OCI-LY1 (cell line): ENCODE data around the gene TULP4.

ENCODE experiments used
- H2AFZ ChIP-seq: fragments of 200-600 bp; sonication (generic), shearing (Covaris generic); 2 replicates; pipeline ENCODE4 v1.6.0; 2014; ENCODE audit warnings: antibody characterized with exemption, mild to moderate bottlenecking, low read length
- H3F3A ChIP-seq: fragments of 200-600 bp; sonication (generic), shearing (Covaris generic); 2 replicates; pipeline ENCODE4 v1.6.0; 2014; ENCODE audit warnings: mild to moderate bottlenecking, antibody characterized with exemption, low read length, moderate library complexity; ENCODE audit not compliant: insufficient read depth
- H3K27ac ChIP-seq: fragments of 200-600 bp; sonication (generic); 2 replicates; pipeline ENCODE4 v1.5.1; 2014; ENCODE audit warnings: low read length, mixed run types, mild to moderate bottlenecking, low read depth; ENCODE audit not compliant: poor library complexity, severe bottlenecking
- H3K27me3 ChIP-seq: fragments of 200-600 bp; sonication (generic); 2 replicates; pipeline ENCODE4 v1.6.0; 2014; ENCODE audit warnings: antibody characterized with exemption, mild to moderate bottlenecking, low read length, moderate library complexity; ENCODE audit not compliant: insufficient read depth
- H3K36me3 ChIP-seq: fragments of 200-600 bp; sonication (generic); 2 replicates; pipeline ENCODE4 v1.6.1; 2014; ENCODE audit warnings: mild to moderate bottlenecking, antibody characterized with exemption, low read length, moderate library complexity, mixed read lengths; ENCODE audit not compliant: insufficient read depth
- H3K4me1 ChIP-seq: fragments of 200-600 bp; sonication (generic); 2 replicates; pipeline ENCODE4 v1.5.1; 2014; ENCODE audit warnings: mild to moderate bottlenecking, low read length, moderate library complexity; ENCODE audit not compliant: insufficient read depth, severe bottlenecking
- H3K4me2 ChIP-seq: fragments of 200-600 bp; sonication (generic), shearing (Covaris generic); 2 replicates; pipeline ENCODE4 v1.6.1; 2014; ENCODE audit warnings: low read length
- H3K4me3 ChIP-seq: fragments of 200-600 bp; sonication (generic); 2 replicates; pipeline ENCODE4 v1.5.1; 2014; ENCODE audit warnings: low read length, low read depth, mild to moderate bottlenecking, mixed read lengths; ENCODE audit not compliant: poor library complexity, severe bottlenecking
- H3K79me2 ChIP-seq: fragments of 200-600 bp; shearing (Covaris generic); 2 replicates; pipeline ENCODE4 v1.6.1; 2016; ENCODE audit warnings: mixed run types, low read length, mixed read lengths; ENCODE audit not compliant: insufficient read depth
- H3K9ac ChIP-seq: fragments of 200-600 bp; sonication (generic), shearing (Covaris generic); 2 replicates; pipeline ENCODE4 v1.6.1; 2014; ENCODE audit warnings: mild to moderate bottlenecking, low read length, mixed read lengths
- H3K9me2 ChIP-seq: fragments of 200-600 bp; sonication (generic), shearing (Covaris generic); 2 replicates; pipeline ENCODE4 v1.6.1; 2014; ENCODE audit warnings: low read depth, mild to moderate bottlenecking, low read length, mixed read lengths
- H3K9me3 ChIP-seq: fragments of 200-600 bp; shearing (Covaris generic); 2 replicates; pipeline ENCODE4 v1.6.1; 2014; ENCODE audit warnings: low read length, mixed read lengths
- H4K20me1 ChIP-seq: fragments of 200-600 bp; sonication (generic), shearing (Covaris generic); 2 replicates; pipeline ENCODE4 v1.6.0; 2016; ENCODE audit warnings: mild to moderate bottlenecking, low read length; ENCODE audit not compliant: insufficient read depth
- CTCF ChIP-seq: fragments of 200-600 bp; sonication (generic), shearing (Covaris generic); IDR thresholded peaks from 2 replicates; pipeline ENCODE4 v1.5.1; 2017; ENCODE audit warnings: mild to moderate bottlenecking, antibody characterized with exemption, low read length, moderate library complexity, mixed read lengths
- EZH2 ChIP-seq: fragments of 200-600 bp; sonication (generic), shearing (Covaris generic); IDR thresholded peaks from 2 replicates; pipeline ENCODE4 v1.8.0; 2017; ENCODE audit warnings: borderline replicate concordance, mixed run types, mild to moderate bottlenecking, antibody characterized with exemption, low read length, moderate library complexity, mixed read lengths

Gene TULP4

GRCh38 chr6:158287047-158287446 is 25.2 kb upstream of the TULP4 start:
- no peak overlapping the region for H3K4me3 ChIP-seq
- H3K79me2 ChIP-seq: peaks cover 46% of the 10 kb centered on the region
- peaks cover 11% of the 10 kb centered on the region for H3F3A ChIP-seq
- H3K9ac ChIP-seq: no peak overlapping the region
- no peaks in the 10 kb centered on the region for H3K9me2 ChIP-seq
- H3K36me3 ChIP-seq: peaks cover 27% of the 10 kb centered on the region; the same call in 1 of the 2 replicates
- H3K4me2 ChIP-seq: no peak overlapping the region
- H4K20me1 ChIP-seq: no peaks in the 10 kb centered on the region
- no peaks in the 10 kb centered on the region for H3K27me3 ChIP-seq
- TF ChIP-seq CTCF: no peak
- TF ChIP-seq EZH2: no peak
- H3K4me1 ChIP-seq: peaks cover 96% of the 10 kb centered on the region
- H3K9me3 ChIP-seq: no peaks in the 10 kb centered on the region
- no peak overlapping the region for H2AFZ ChIP-seq
- H3K27ac ChIP-seq: peak overlapping the region; percentile 97

- H3K27ac ChIP-seq: peak overlapping the region; percentile 99
- H2AFZ ChIP-seq: no peak overlapping the region
- peak overlapping the region; percentile 81 for H3K4me2 ChIP-seq
- peaks cover 63% of the 10 kb centered on the region for H3K79me2 ChIP-seq
- H3K27me3 ChIP-seq: no peaks in the 10 kb centered on the region
- peaks cover 52% of the 10 kb centered on the region for H3K36me3 ChIP-seq
- H3K9me2 ChIP-seq: no peaks in the 10 kb centered on the region
- H3K4me3 ChIP-seq: peak overlapping the region; percentile 48
- TF ChIP-seq CTCF: no peak
- no peak for TF ChIP-seq EZH2
- no peaks in the 10 kb centered on the region for H3F3A ChIP-seq
- peaks cover 80% of the 10 kb centered on the region for H3K4me1 ChIP-seq
- H3K9me3 ChIP-seq: no peaks in the 10 kb centered on the region
- no peaks in the 10 kb centered on the region for H4K20me1 ChIP-seq
- peak overlapping the region; percentile 70 for H3K9ac ChIP-seq
These were observed 22.2 kb upstream of the TULP4 start for GRCh38 chr6:158290040-158290439.

- no peaks in the 10 kb centered on the region for H3K9me3 ChIP-seq
- H2AFZ ChIP-seq: no peak overlapping the region
- H3K9ac ChIP-seq: peak overlapping the region; percentile 70
- no peaks in the 10 kb centered on the region for H3K9me2 ChIP-seq
- H3F3A ChIP-seq: no peaks in the 10 kb centered on the region
- peaks cover 74% of the 10 kb centered on the region for H3K4me1 ChIP-seq
- peak overlapping the region; percentile 81 for H3K4me2 ChIP-seq
- TF ChIP-seq CTCF (no peak), EZH2 (no peak)
- H3K79me2 ChIP-seq: peaks cover 62% of the 10 kb centered on the region
- H3K4me3 ChIP-seq: peak overlapping the region; percentile 48
- no peaks in the 10 kb centered on the region for H3K27me3 ChIP-seq
- no peaks in the 10 kb centered on the region for H4K20me1 ChIP-seq
- H3K27ac ChIP-seq: peak overlapping the region; percentile 99
- H3K36me3 ChIP-seq: peaks cover 54% of the 10 kb centered on the region
These were observed 21.6 kb upstream of the TULP4 start for GRCh38 chr6:158290659-158291058.
